Naive thymus-derived CD8-positive, alpha-beta T cell (primary cell): ENCODE results near the gene CCNO. TPM values are rescaled to one million over a fixed set of nuclear protein-coding genes. Genes with fewer than 3 reads are reported as not detected.

Source experiments
- ATAC-seq, 2 donors: fragments of 150-1000 bp; cut with Tn5 transposase in 1 of 2; sonication (Bioruptor Pico), chemical (Tn5 transposase) in 1 of 2; 1 replicate in 1 of 2; 2 replicates in 1 of 2; pipeline ENCODE4 v1.10.0; 2021; ENCODE audit warnings: mild to moderate bottlenecking in 2 of 2, moderate library complexity in 2 of 2
- POLR2A ChIA-PET: fragments of 350-600 bp; sonication (Branson Sonifier 250); formaldehyde crosslinking; loops from one replicate; lab custom pipeline; 2021; ENCODE audit warnings: antibody characterized with exemption; lab: Charles Lee
- DNase-seq, 10 donors: peaks; one replicate each; pipeline versions ENCODE4 v3.0.0 to v3.0.0-alpha.2; 2020 to 2022
- H3K27ac Mint-ChIP-seq, 10 donors: one replicate each; pipeline ENCODE4 v1.8.0; 2020 to 2022; ENCODE audit warnings: mild to moderate bottlenecking in 10 of 10, mixed read lengths in 10 of 10, moderate library complexity in 4 of 10, inconsistent platforms in 1 of 10
- H3K27me3 Mint-ChIP-seq, 5 donors: one replicate each; pipeline ENCODE4 v1.8.0; 2021 to 2022; ENCODE audit warnings: mixed read lengths in 5 of 5
- H3K36me3 Mint-ChIP-seq, 3 donors: one replicate each; pipeline ENCODE4 v1.8.0; 2020 to 2022; ENCODE audit warnings: mixed read lengths in 3 of 3, mild to moderate bottlenecking in 2 of 3, inconsistent platforms in 1 of 3
- H3K4me1 Mint-ChIP-seq, 4 donors: one replicate each; pipeline ENCODE4 v1.8.0; 2021 to 2022; ENCODE audit warnings: mixed read lengths in 4 of 4
- H3K4me3 Mint-ChIP-seq, 10 donors: one replicate each; pipeline ENCODE4 v1.8.0; 2020 to 2022; ENCODE audit warnings: mild to moderate bottlenecking in 10 of 10, mixed read lengths in 10 of 10, moderate library complexity in 6 of 10, inconsistent platforms in 1 of 10
- H3K9me3 Mint-ChIP-seq, 9 donors: one replicate each; pipeline ENCODE4 v1.8.0; 2020 to 2022; ENCODE audit warnings: mixed read lengths in 9 of 9, mild to moderate bottlenecking in 3 of 9, inconsistent platforms in 1 of 9, moderate library complexity in 1 of 9
- polyA plus RNA-seq, 3 donors: library from polyadenylated mRNA; unstranded; fragments of 300-500 nt; fragmentation: Illumina TruSeq; gene quantifications; one replicate each; pipeline ENCODE4 v1.2.3, GENCODE V29; 2021
- total RNA-seq, 8 experiments: library from RNA in 2 of 8; stranded (reverse) in 2 of 8; gene quantifications; one replicate each; pipeline ENCODE4 v1.2.3 and lab custom pipeline; 2021 to 2026

Gene CCNO
- total RNA-seq (not detected), polyA plus RNA-seq (not detected), total RNA-seq (lab: John Stamatoyannopoulos, UW) (0 reads per million in 6 experiments)

- Mint-ChIP-seq H3K27ac (peak within 1 kb of the TSS in 3 of 10 donors; percentile 11 to 90 (median 23)), H3K4me3 (peak within 1 kb of the TSS; percentile 72 to 96 (median 88)), H3K4me1 (peaks cover 19 to 33% (median 31%) of the 10 kb centered on the region in 4 donors)
These were observed at the start of gene CCNO for GRCh38 chr5:55232985-55233928. TSS of gene CCNO (minus strand) at chr5:55233608. CDS start at chr5:55233523, 85 bp downstream.

GRCh38 chr5:55278778-55279177 lies 45.4 kb upstream of the CCNO start:
- DNase-seq (no peak), ATAC-seq (no peak)
- H3K4me1 Mint-ChIP-seq: no peaks in the 10 kb centered on the region
- peaks cover 22 to 85% (median 49%) of the 10 kb centered on the region in 3 donors for H3K36me3 Mint-ChIP-seq
- H3K9me3 Mint-ChIP-seq: no peaks in the 10 kb centered on the region
- no peaks in the 10 kb centered on the region for H3K27me3 Mint-ChIP-seq
- no peak overlapping the region for H3K27ac Mint-ChIP-seq
- POLR2A ChIA-PET: no interaction called here
- no peak overlapping the region for H3K4me3 Mint-ChIP-seq

More at GRCh38 chr5:55232985-55233928, at the start of gene CCNO:
- peak; percentile 71 for ATAC-seq
- Mint-ChIP-seq H3K9me3 (no peaks in the 10 kb centered on the region), H3K36me3 (no peaks in the 10 kb centered on the region), H3K27me3 (peaks cover 52 to 80% (median 72%) of the 10 kb centered on the region in 5 donors)
- POLR2A ChIA-PET: interaction anchor here (1.6 kb wide), 1 partner anchor 10 kb away, joined by 5 read pairs; no protein-coding TSS in a partner anchor
- DNase-seq: peak in 8 of 10 donors; percentile 27 to 73 (median 46)

DNA sequence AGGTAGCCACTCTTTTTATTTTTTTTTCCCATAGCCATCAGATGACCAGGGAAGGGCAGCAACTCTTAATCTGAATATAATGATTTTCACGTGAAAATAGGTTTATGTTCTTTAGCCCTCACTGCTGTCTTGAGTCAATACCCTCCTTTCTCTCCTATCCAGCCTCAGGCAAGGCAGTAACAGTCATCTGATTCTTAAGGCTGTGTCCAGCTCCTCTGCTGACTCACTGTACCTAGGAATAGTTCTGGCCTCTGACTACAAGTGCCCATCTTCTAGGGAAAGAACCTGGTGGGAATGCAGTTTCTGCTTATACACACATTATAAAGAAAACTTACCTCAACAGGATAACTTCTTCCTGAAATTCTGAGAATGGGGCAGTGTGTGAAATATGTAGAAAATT lies 43.4 kb upstream of the CCNO start:
- H3K27me3 Mint-ChIP-seq: no peaks in the 10 kb centered on the region
- DNase-seq: no peak
- no peak for ATAC-seq
- H3K9me3 Mint-ChIP-seq: no peaks in the 10 kb centered on the region
- peaks cover 29 to 91% (median 50%) of the 10 kb centered on the region in 3 donors for H3K36me3 Mint-ChIP-seq
- H3K27ac Mint-ChIP-seq: peak overlapping the region in 1 of 10 donors; percentile 62
- H3K4me1 Mint-ChIP-seq: no peaks in the 10 kb centered on the region
- no peak overlapping the region for H3K4me3 Mint-ChIP-seq
- POLR2A ChIA-PET: no interaction called here

- POLR2A ChIA-PET: no interaction called here
- no peaks in the 10 kb centered on the region for H3K9me3 Mint-ChIP-seq
These were observed 24.9 kb upstream of the CCNO start for GRCh38 chr5:55258339-55258738.

GRCh38 chr5:55254802-55255201 lies 21.4 kb upstream of the CCNO start:
- H3K36me3 Mint-ChIP-seq: peaks cover 6 to 51% (median 27%) of the 10 kb centered on the region in 3 donors
- ATAC-seq (no peak), DNase-seq (no peak)
- POLR2A ChIA-PET: no interaction called here
- H3K27me3 Mint-ChIP-seq: no peaks in the 10 kb centered on the region
- H3K9me3 Mint-ChIP-seq: peaks cover 0 to 6% (median 0%) of the 10 kb centered on the region in 9 donors
- no peak overlapping the region for H3K27ac Mint-ChIP-seq
- no peaks in the 10 kb centered on the region for H3K4me1 Mint-ChIP-seq
- H3K4me3 Mint-ChIP-seq: no peak overlapping the region

More at GRCh38 chr5:55258339-55258738, 24.9 kb upstream of the CCNO start:
- no peak overlapping the region for H3K27ac Mint-ChIP-seq
- ATAC-seq (no peak), DNase-seq (no peak)
- H3K4me3 Mint-ChIP-seq: no peak overlapping the region
- H3K36me3 Mint-ChIP-seq: peaks cover 6 to 80% (median 38%) of the 10 kb centered on the region in 3 donors
- peaks cover 0 to under 1% (median 0%) of the 10 kb centered on the region in 4 donors for H3K4me1 Mint-ChIP-seq
- H3K27me3 Mint-ChIP-seq: no peaks in the 10 kb centered on the region

GRCh38 chr5:55250064-55250463 lies 16.7 kb upstream of the CCNO start:
- Mint-ChIP-seq H3K4me1 (no peaks in the 10 kb centered on the region), H3K27me3 (peaks cover 0 to 6% (median 1%) of the 10 kb centered on the region in 5 donors), H3K4me3 (no peak overlapping the region), H3K9me3 (peaks cover 0 to 29% (median 13%) of the 10 kb centered on the region in 9 donors), H3K27ac (no peak overlapping the region), H3K36me3 (peaks cover 3 to 13% (median 9%) of the 10 kb centered on the region in 3 donors)
- no peak for DNase-seq
- POLR2A ChIA-PET: no interaction called here
- ATAC-seq: no peak

- H3K36me3 Mint-ChIP-seq: no peaks in the 10 kb centered on the region
- POLR2A ChIA-PET: no interaction called here
- H3K4me3 Mint-ChIP-seq: no peak overlapping the region
- H3K4me1 Mint-ChIP-seq: no peaks in the 10 kb centered on the region
- H3K27ac Mint-ChIP-seq: no peak overlapping the region
- ATAC-seq: no peak
- H3K9me3 Mint-ChIP-seq: peaks cover 0 to 9% (median 0%) of the 10 kb centered on the region in 9 donors
- peaks cover 9 to 26% (median 15%) of the 10 kb centered on the region in 5 donors for H3K27me3 Mint-ChIP-seq
- DNase-seq: no peak
These were observed 8.3 kb upstream of the CCNO start for GRCh38 chr5:55241746-55242145.

- no peaks in the 10 kb centered on the region for H3K36me3 Mint-ChIP-seq
- H3K27ac Mint-ChIP-seq: no peak overlapping the region
- ATAC-seq (no peak), DNase-seq (no peak)
- POLR2A ChIA-PET: no interaction called here
- no peaks in the 10 kb centered on the region for H3K9me3 Mint-ChIP-seq
- H3K4me3 Mint-ChIP-seq: no peak overlapping the region
- peaks cover 22 to 54% (median 45%) of the 10 kb centered on the region in 5 donors for H3K27me3 Mint-ChIP-seq
- H3K4me1 Mint-ChIP-seq: peaks cover 11 to 20% (median 17%) of the 10 kb centered on the region in 4 donors
These were observed 3.4 kb upstream of the CCNO start for GRCh38 chr5:55236800-55237199.

DNA sequence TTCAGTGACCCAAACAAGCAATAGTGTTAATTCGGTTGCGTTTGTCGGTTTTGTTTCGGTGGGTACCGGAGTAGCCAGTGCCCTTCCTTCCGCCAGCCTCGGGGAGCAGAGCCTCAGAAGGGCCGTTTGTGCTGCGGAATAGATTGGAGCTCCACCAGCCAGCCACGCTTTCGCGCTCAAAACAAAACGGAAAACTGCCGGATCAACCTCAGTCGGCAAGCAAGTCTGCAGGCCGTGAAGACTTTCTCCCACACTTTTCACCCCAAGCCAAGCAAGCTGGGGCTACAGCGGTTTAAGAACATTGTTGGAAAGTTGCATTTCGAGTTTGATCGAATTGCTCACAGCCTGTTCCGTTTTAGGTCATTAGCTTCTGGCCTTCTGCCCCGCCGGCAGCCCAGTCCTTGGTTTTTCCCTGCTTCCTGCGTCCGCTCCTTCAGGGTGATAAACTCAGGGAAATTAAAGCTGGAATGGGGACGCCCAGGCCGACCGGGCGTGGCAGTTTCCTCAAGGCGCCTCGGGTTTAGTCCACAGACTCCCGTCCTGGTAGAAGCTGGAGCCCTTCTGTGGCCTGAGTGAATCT lies 803 bp upstream of the CCNO start:
- POLR2A ChIA-PET: interaction anchor here (1.6 kb wide), 1 partner anchor 11 kb away, joined by 5 read pairs; no protein-coding TSS in a partner anchor

DNA sequence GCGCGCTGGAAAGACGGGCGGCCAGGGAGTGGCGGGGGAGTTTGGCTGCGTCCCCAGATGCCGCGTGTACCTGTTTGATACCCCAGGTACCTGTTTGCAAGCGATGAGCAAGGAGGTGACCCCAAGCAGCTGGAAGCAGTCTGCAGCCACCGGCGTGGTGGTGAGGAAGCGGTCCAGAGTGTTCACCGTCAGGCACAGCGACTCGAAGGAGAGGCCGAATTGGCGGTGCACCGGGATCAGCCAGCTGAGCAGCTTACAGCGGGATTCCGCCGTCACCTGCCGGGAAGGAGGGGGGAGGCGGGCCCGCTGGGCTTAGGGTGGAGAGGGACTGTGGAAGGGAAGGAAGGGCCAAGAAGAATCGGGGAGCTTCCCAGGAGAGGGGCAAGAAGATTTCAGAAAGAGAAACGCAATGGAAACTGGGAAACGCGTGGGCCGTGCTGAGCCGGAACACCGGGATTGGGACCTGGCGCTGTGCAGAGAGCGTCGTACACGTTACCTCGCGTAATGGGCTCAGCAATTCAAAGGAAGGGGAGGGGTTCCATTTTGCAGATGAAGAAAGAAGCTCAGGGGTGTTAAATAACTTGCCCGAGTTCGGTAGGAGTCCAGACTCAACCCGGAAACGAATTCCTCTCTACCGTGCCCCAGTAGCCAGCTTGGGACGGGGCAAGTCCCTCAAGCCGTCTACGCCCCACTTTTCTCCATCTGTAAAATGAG lies 980 bp downstream of the CCNO start:
- H3K9me3 Mint-ChIP-seq: no peaks in the 10 kb centered on the region
- H3K4me3 Mint-ChIP-seq: peak overlapping the region; percentile 71 to 96 (median 85)
- no peaks in the 10 kb centered on the region for H3K36me3 Mint-ChIP-seq
- ATAC-seq: peak in 1 of 2 donors; percentile 6
- peaks cover 58 to 86% (median 75%) of the 10 kb centered on the region in 5 donors for H3K27me3 Mint-ChIP-seq
- POLR2A ChIA-PET: interaction anchor here (2.1 kb wide), 1 partner anchor 12 kb away, joined by 6 read pairs; no protein-coding TSS in a partner anchor
- H3K27ac Mint-ChIP-seq: peak overlapping the region in 4 of 10 donors; percentile 23 to 90 (median 56)
- DNase-seq: no peak
- peaks cover 22 to 40% (median 38%) of the 10 kb centered on the region in 4 donors for H3K4me1 Mint-ChIP-seq

More for the DNA sequence above, 803 bp upstream of the CCNO start:
- H3K27ac Mint-ChIP-seq: peak overlapping the region in 1 of 10 donors; percentile 11
- no peaks in the 10 kb centered on the region for H3K36me3 Mint-ChIP-seq
- peaks cover 19 to 33% (median 31%) of the 10 kb centered on the region in 4 donors for H3K4me1 Mint-ChIP-seq
- no peak for ATAC-seq
- DNase-seq: no peak
- peak overlapping the region; percentile 72 to 96 (median 88) for H3K4me3 Mint-ChIP-seq
- peaks cover 46 to 79% (median 68%) of the 10 kb centered on the region in 5 donors for H3K27me3 Mint-ChIP-seq
- H3K9me3 Mint-ChIP-seq: no peaks in the 10 kb centered on the region

- POLR2A ChIA-PET: interaction anchor here (2.1 kb wide), 1 partner anchor 12 kb away, joined by 6 read pairs; no protein-coding TSS in a partner anchor
- peak overlapping the region; percentile 71 to 96 (median 85) for H3K4me3 Mint-ChIP-seq
- H3K4me1 Mint-ChIP-seq: peaks cover 22 to 40% (median 39%) of the 10 kb centered on the region in 4 donors
These were observed 1.5 kb downstream of the CCNO start for GRCh38 chr5:55231919-55232270.

More at GRCh38 chr5:55231919-55232270, 1.5 kb downstream of the CCNO start:
- Mint-ChIP-seq H3K36me3 (no peaks in the 10 kb centered on the region), H3K9me3 (no peaks in the 10 kb centered on the region), H3K27ac (peak overlapping the region in 2 of 10 donors; percentile 48 to 63), H3K27me3 (peaks cover 57 to 84% (median 72%) of the 10 kb centered on the region in 5 donors)
- DNase-seq (no peak), ATAC-seq (no peak)
